GM13976 (cell line): ENCODE data around the gene RBM41.
"Not testable (repeated sequence)": the region's sequence is repeated elsewhere in the genome, so short reads cannot be mapped to it uniquely, and the experiment has no call there.

ENCODE experiments used
- DNase-seq: peaks from one replicate; pipeline ENCODE4 v3.0.0; 2012; ENCODE audit warnings: low spot score
- CTCF ChIP-seq: IDR thresholded peaks from 2 replicates; pipeline ENCODE4 v1.5.1; 2012; ENCODE audit warnings: borderline replicate concordance, mild to moderate bottlenecking; ENCODE audit not compliant: insufficient read depth; ENCODE audit errors: extremely low read depth, missing control alignments, control extremely low read depth
- in situ Hi-C: fragments of 300-500 bp; cut with MboI; formaldehyde crosslinking; loops from one replicate; pipeline ENCODE4 v1.12.0; 2022; ENCODE audit warnings: low sequenced_read_pairs, mixed read lengths, inconsistent platforms; ENCODE audit not compliant: unreplicated experiment

The RBM41 gene

GRCh38 chrX:107118322-107119147, at the start of gene RBM41:
TSS of gene RBM41 (minus strand) at chrX:107118822. CDS start at chrX:107118773, 49 bp downstream.
- no peak for TF ChIP-seq CTCF
- peak; percentile 68 for DNase-seq
- in situ Hi-C loops, result no loop called here

GRCh38 chrX:107168257-107168656, 49.6 kb upstream of the RBM41 start:
- no peak for DNase-seq
- in situ Hi-C loops, result no loop called here
- no peak for TF ChIP-seq CTCF

GRCh38 chrX:107167163-107167921, 48.7 kb upstream of the RBM41 start:
- in situ Hi-C loops, result no loop called here
- TF ChIP-seq CTCF, result no peak

GRCh38 chrX:107157618-107158017, 39.0 kb upstream of the RBM41 start:
- in situ Hi-C loops, DNase-seq: not testable (repeated sequence)

More at GRCh38 chrX:107167163-107167921, 48.7 kb upstream of the RBM41 start:
- DNase-seq, result no peak

GRCh38 chrX:107155621-107156430, 37.2 kb upstream of the RBM41 start:
- in situ Hi-C loops, result not testable (repeated sequence)

GRCh38 chrX:107154787-107155620, 36.4 kb upstream of the RBM41 start:
- no peak for DNase-seq

More at GRCh38 chrX:107155621-107156430, 37.2 kb upstream of the RBM41 start:
- not testable (repeated sequence) for DNase-seq

More at GRCh38 chrX:107154787-107155620, 36.4 kb upstream of the RBM41 start:
- in situ Hi-C loops, result no loop called here
- no peak for TF ChIP-seq CTCF
